MCF 10A (cell line): ENCODE results near the gene CYYR1. TPM values are rescaled to one million over a fixed set of nuclear protein-coding genes. Genes with fewer than 3 reads are reported as not detected.

Source experiments
- BruUV-seq: library from RNA; stranded (reverse); fragments of 400-500 nt; replicated peaks from 2 replicates; lab custom pipeline; 2021; lab: Mats Ljungman, UMichigan
- CTCF ChIA-PET: fragments of 300-600 bp; sonication (Branson Sonifier 250); formaldehyde crosslinking; extraction: SDS; loops from one replicate; lab custom pipeline; 2021; ENCODE audit warnings: antibody characterized with exemption, inconsistent platforms; lab: Yijun Ruan, JAX
- POLR2A ChIA-PET: fragments of 300-600, 350-650 bp; sonication (Branson Sonifier 250); formaldehyde crosslinking; extraction: SDS; loops from one replicate; lab custom pipeline; 2020; ENCODE audit warnings: antibody characterized with exemption, inconsistent platforms; lab: Yijun Ruan, JAX
- DNase-seq: peaks from one replicate; pipeline ENCODE4 v3.0.0-alpha.2; 2018; ENCODE audit not compliant: unreplicated experiment
- H3K27ac Mint-ChIP-seq: one replicate; pipeline ENCODE4 v1.8.0; 2022; ENCODE audit warnings: mild to moderate bottlenecking, low read depth, mixed read lengths; ENCODE audit not compliant: unreplicated experiment
- H3K27me3 Mint-ChIP-seq: one replicate; pipeline ENCODE4 v1.8.0; 2022; ENCODE audit warnings: mixed read lengths; ENCODE audit not compliant: insufficient read depth, unreplicated experiment
- H3K36me3 Mint-ChIP-seq: one replicate; pipeline ENCODE4 v1.8.0; 2022; ENCODE audit warnings: mild to moderate bottlenecking, moderate library complexity, mixed read lengths; ENCODE audit not compliant: insufficient read depth, unreplicated experiment
- H3K4me1 Mint-ChIP-seq: one replicate; pipeline ENCODE4 v1.8.0; 2022; ENCODE audit warnings: mixed read lengths; ENCODE audit not compliant: insufficient read depth, unreplicated experiment
- H3K4me3 Mint-ChIP-seq: one replicate; pipeline ENCODE4 v1.8.0; 2022; ENCODE audit warnings: mild to moderate bottlenecking, moderate library complexity, mixed read lengths; ENCODE audit not compliant: unreplicated experiment
- H3K9me3 Mint-ChIP-seq: one replicate; pipeline ENCODE4 v1.8.0; 2022; ENCODE audit warnings: mixed read lengths; ENCODE audit not compliant: unreplicated experiment
- CTCF ChIP-seq: fragments of 200-600 bp; IDR thresholded peaks from one replicate; pipeline ENCODE4 v1.8.0; 2022; ENCODE audit warnings: antibody characterized with exemption, mild to moderate bottlenecking; ENCODE audit not compliant: unreplicated experiment
- intact Hi-C: fragments of 100-400 bp; cut with micrococcal nuclease; formaldehyde crosslinking; loops from 2 replicates; pipeline ENCODE4 v1.14.1; 2022
- total RNA-seq: library from RNA; stranded (reverse); gene quantifications from 2 replicates; pipeline ENCODE4 v1.2.3, GENCODE V29; 2022

Gene CYYR1
- total RNA-seq, 1 experiment from 2014 or later, result not detected

GRCh38 chr21:26505211-26505610, 67.9 kb downstream of the CYYR1 start:
- Mint-ChIP-seq H3K9me3 (no peaks in the 10 kb centered on the region), H3K4me3 (no peak overlapping the region), H3K36me3 (no peaks in the 10 kb centered on the region), H3K27ac (no peak overlapping the region), H3K27me3 (no peaks in the 10 kb centered on the region), H3K4me1 (peaks cover 5% of the 10 kb centered on the region)
- intact Hi-C loops, result no loop called here
- DNase-seq, result no peak
- ChIA-PET POLR2A (interaction anchor here (0.5 to 2.2 kb wide), 2 partner anchors 83 to 340 kb away, joined by 3 to 7 read pairs; no protein-coding TSS in a partner anchor), CTCF (interaction anchor here (1.1 kb wide), 1 partner anchor 92 kb away, joined by 3 read pairs; no protein-coding TSS in a partner anchor)
- no peak for TF ChIP-seq CTCF
- no TSS peak for BruUV-seq

GRCh38 chr21:26503414-26503813, 69.7 kb downstream of the CYYR1 start:
- H3K4me1 Mint-ChIP-seq, result peaks cover 5% of the 10 kb centered on the region
- H3K4me3 Mint-ChIP-seq, result no peak overlapping the region
- CTCF ChIA-PET, result no interaction called here
- TF ChIP-seq CTCF, result no peak
- no peaks in the 10 kb centered on the region for H3K36me3 Mint-ChIP-seq
- no TSS peak for BruUV-seq
- no peaks in the 10 kb centered on the region for H3K27me3 Mint-ChIP-seq
- intact Hi-C loops, result no loop called here
- no peak for DNase-seq
- H3K9me3 Mint-ChIP-seq, result no peaks in the 10 kb centered on the region
- POLR2A ChIA-PET, result interaction anchor here (1.2 kb wide), 1 partner anchor 11 kb away, joined by 3 read pairs; no protein-coding TSS in a partner anchor
- no peak overlapping the region for H3K27ac Mint-ChIP-seq

- no TSS peak for BruUV-seq
- CTCF ChIA-PET, result no interaction called here
- no peak for DNase-seq
- Mint-ChIP-seq H3K27ac (no peak overlapping the region), H3K9me3 (no peaks in the 10 kb centered on the region), H3K27me3 (no peaks in the 10 kb centered on the region), H3K4me1 (no peaks in the 10 kb centered on the region), H3K4me3 (no peak overlapping the region), H3K36me3 (no peaks in the 10 kb centered on the region)
- no peak for TF ChIP-seq CTCF
- POLR2A ChIA-PET, result no interaction called here
- intact Hi-C loops, result no loop called here
Observed at GRCh38 chr21:26501495-26502021, 71.5 kb downstream of the CYYR1 start.

GRCh38 chr21:26499495-26499894, 73.6 kb downstream of the CYYR1 start:
- no peak overlapping the region for H3K4me3 Mint-ChIP-seq
- no peak for DNase-seq
- POLR2A ChIA-PET, result no interaction called here
- no peaks in the 10 kb centered on the region for H3K36me3 Mint-ChIP-seq
- no peaks in the 10 kb centered on the region for H3K27me3 Mint-ChIP-seq
- no peaks in the 10 kb centered on the region for H3K9me3 Mint-ChIP-seq
- CTCF ChIA-PET, result interaction anchor here (0.9 kb wide), 1 partner anchor 9 kb away, joined by 3 read pairs; no protein-coding TSS in a partner anchor
- no TSS peak for BruUV-seq
- H3K4me1 Mint-ChIP-seq, result no peaks in the 10 kb centered on the region
- no peak overlapping the region for H3K27ac Mint-ChIP-seq
- TF ChIP-seq CTCF, result no peak
- intact Hi-C loops, result no loop called here
